ENCODE data around the gene PLA2G4E. TPM values are rescaled to one million over a fixed set of nuclear protein-coding genes. Genes with fewer than 3 reads are reported as not detected.

The PLA2G4E gene
- total RNA-seq, 1 experiment from 2014 or later = not detected

DNA sequence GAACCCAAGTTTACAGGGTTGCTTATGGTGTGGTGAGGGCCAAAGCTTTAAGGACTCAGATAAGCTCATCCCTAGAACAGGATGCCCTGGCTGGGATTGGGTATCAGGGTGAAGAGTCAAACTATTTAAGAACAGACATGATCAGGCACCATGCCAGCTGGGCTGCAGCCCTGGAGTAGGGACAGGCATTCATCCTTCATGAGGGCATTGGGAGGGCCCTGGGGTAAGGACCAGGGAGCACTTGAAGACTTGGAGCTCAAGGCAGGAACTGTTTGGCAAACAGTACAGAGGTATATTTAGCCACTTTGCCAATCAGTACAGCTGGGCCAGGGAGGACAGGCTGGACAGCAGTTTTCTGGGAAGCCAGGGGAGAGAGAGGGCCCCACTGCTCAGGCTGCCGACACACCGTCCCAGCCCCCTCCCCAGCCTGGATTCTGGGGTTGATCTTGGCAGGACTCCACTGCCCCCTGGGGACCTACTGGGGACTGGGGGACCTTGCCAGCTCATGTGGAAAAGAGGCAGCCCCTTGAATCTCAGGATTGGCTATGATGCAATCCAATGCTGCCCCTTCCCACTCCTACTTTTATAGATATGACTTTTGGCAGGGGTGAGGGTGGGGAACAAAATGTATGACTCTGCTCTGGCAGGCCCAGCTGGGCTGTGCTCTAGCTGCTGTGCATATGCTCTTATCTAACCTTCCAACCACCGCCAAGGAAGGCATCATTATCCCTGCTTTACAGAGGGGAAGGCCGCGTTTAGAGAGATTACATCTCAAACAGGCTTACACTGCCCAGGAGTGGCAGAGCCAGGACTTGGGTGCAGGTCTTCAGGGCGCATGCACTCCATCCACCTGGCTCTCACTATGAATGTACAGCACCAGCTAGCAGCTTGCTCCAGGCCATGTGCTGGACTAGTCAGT is 2.3 kb downstream of the PLA2G4E start:
- no peak for DNase-seq (ENCODE audit: low read depth)

DNA sequence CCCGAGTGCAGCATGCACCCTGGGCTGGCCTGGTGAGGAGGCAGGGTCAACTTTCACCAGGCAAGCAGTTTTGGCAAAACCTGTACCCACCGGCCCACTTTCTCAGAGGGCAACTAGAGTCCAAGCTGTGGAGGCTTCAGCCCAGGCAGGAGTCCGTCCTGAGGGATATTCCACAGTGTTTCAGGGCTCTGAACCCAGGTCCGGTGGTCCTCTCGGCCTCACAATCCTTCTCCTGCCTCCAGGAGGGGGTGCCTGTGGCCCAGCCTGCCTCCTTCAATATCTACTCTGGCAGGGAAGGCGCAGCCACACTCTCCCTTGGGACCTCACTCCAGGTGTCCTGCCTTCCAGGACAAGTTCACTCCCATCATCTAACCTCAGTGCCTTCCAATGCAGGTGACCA is 3.9 kb downstream of the PLA2G4E start:
- DNase-seq (ENCODE audit: low read depth) = no peak

DNA sequence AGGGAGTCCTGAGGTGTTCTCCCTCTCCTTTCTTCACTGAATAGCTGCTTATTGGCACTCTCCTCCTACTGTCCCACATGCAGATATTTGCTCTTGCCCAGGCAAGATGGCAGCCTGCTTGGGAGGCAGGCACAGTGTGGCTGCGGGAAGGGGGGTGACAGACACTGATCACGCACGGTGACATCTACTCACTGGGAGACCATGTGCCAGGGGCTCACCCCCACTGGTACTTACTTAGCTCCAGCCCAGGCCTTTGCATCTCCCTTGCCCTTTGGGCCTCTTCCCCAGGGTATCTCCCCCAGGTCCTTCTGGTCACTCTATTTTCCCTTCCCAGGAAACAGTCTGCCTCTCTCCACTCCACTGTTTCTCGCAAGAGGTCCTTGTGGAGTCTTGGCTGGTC is 6.4 kb downstream of the PLA2G4E start:
- DNase-seq (ENCODE audit: low read depth) = no peak

DNA sequence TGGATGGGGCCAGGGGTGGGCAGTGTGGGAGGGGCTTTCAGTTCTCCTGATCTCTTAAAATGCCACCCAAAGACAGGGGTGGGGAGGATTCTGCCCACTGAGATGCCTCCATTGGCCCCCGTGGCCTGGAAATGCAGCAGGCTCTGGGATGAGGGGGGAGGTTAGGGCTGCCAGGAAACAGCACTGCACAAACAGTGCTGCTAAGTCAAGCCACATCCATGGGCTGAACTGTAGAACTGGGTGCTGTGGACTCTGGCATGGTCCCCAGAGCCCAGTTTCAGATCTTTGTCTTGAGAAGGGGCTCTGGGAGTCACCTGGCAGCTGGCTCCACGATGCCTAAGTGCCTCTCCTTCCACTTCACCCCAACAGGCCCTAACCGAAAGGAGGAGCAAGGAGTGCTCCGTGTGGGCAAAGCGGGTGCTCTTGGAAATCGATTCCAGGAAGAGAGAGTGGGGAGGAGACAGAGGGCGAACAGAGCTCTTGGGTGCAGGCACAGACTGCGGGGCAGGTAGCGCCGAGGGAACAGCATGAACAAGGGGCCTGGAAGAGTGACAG is 7.8 kb downstream of the PLA2G4E start:
- no peak for DNase-seq (ENCODE audit: low read depth)

DNA sequence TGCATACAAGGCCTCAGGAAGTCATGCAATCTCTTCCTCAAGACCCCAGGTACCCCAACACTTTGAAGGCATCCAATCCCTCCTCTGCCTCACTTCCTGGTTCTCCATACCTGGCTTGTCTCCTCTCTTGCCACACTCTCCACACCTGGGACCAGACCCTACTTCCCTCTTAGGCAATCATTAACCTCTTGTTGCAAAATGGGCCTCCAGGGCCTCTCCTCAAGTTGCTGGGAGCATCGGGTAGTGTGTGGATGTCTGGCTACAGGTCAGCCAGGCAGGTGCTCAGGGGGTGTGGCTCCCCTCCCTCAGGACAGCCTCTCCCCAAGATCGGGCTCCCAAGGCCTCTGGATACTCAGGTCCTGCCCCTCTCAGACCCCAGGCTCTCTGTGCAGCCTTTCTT is 8.6 kb downstream of the PLA2G4E start:
- no peak for DNase-seq (ENCODE audit: low read depth)

DNA sequence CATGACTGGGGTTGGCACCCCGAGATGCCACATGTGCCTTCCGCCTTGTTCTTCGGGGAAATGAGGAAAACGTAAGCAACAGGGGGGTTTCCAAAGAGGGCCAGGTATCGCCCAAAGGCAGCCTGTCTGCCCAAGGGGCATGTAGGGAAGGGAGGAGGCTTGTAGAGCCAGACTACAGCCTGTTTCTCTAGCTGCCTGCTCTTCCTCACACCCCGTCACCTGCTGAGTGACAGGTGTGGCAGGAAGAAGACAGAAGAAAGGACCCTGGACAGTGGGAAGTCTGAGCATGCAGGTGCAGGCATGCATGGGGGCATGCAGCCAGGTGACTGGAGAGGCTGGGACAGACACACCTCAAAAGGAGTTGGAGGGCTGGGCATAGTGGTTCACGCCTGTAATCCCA is 9.8 kb downstream of the PLA2G4E start:
- no peak for DNase-seq (ENCODE audit: low read depth)

DNA sequence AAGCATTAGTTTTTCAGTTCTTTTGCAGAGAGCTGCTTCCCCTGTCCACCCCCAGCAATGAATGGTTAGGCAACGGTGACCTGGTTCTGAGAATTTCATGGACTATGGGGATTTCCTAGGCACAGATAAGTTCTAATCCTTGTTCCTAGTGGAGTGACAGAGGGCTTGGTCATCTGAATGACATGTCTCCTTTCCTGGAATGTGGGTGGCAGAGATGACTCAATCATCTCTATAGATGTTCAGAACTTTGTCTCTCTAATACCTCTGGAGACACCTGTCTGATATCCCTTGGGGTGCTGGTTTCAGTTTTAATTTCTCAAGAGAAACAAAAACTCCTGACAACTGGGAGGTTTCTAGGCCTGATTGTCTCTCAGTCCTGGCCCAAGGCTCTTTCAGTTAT is 10.4 kb downstream of the PLA2G4E start:
- DNase-seq (ENCODE audit: low read depth) = peak; percentile 6

DNA sequence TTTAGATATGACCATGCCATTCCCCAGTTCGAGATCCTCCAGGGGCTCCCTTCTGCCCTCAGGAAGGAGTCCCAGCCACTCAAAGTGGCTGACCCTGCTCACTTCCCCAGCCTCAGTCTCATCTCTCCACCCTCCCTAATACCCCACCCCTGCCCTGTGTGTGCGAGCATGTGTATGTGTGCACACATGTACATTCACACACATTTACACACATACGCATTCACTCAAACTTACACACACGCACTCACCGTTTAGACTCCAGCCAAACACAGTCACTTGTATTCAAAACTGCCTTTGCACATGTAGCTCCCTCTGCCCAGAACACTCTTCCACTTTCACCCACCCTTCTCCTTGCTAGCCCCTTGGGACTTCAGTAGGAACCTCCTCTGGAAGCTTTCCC is 11.4 kb downstream of the PLA2G4E start:
- DNase-seq (ENCODE audit: low read depth) = no peak

DNA sequence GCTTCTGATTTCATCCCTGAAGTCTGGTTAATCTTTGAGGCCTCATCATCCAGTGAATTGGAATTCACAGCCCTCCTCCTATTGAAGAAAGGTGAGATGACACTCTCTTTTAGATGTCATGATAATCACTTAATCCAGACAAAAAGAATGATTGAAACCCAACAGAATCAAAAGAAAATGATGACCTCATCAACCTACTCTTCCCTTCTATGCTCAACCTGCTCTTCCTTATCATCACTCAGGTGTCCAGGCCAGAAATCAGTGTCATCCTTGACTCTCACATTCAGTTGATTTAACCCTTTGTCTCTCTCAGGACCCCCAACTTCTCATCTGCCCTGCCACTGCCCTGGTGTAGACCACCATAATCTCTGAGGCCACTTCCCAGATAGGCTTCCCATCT is 11.8 kb downstream of the PLA2G4E start:
- DNase-seq (ENCODE audit: low read depth) = no peak

DNA sequence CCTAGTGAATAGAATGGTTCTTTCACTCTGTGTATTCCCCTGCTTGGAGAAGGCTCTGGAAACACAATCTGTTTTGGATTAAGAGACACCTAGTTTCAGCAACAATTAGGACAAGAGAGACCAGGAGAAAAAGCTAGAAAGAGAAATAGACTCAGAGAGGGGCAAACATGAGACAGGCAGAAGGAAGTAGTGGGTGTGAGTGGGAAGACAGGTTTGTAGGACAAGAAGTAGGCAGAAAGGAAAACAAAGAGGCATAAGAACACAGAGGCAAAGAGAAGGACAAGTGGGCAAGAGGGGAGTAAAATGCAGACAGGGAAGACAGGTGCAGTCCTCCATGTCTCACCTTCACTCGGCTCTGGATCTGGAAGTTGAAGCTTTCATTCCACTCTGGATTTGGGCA is 13.5 kb downstream of the PLA2G4E start:
- DNase-seq (ENCODE audit: low read depth) = no peak

DNA sequence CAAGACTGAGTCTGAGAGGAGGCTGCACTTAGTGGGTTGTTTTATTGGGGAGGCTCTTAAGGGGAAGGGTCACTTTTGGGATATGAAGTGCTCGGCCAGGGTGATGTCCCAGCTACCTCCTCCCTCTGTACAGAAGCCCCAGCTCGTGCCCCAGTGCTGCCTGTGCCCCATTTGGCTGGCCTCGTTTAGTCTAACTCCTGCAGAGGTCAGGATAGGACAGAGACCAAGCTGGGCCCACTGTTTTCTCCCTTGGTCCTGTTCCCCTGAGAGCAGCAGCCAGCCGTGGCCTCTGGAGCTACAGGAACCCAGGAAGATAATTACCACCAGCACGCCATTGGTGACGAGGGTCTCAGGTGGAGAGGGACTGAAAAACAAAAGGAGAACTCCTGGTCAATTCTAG is 18.5 kb downstream of the PLA2G4E start:
- DNase-seq (ENCODE audit: low read depth) = no peak

DNA sequence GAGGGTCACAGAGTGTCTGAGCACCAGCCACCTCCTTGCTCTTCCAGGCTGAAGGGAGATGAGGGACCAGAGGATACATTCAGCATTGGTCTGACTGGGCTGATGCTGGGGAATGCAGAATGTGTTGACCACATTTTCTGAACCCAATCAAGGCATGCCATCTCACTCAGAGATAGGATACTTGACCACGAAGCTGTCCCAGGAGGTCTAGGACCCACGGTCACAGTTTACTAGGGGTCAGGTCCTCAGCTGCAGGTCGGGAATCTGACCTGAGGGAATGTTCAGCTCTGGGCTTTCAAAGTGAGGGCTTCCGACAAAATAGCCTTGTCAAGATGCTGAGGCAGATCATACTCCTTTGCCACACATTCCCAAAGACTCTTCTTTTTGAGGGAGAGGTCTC is 19.6 kb downstream of the PLA2G4E start:
- DNase-seq (ENCODE audit: low read depth) = no peak

DNA sequence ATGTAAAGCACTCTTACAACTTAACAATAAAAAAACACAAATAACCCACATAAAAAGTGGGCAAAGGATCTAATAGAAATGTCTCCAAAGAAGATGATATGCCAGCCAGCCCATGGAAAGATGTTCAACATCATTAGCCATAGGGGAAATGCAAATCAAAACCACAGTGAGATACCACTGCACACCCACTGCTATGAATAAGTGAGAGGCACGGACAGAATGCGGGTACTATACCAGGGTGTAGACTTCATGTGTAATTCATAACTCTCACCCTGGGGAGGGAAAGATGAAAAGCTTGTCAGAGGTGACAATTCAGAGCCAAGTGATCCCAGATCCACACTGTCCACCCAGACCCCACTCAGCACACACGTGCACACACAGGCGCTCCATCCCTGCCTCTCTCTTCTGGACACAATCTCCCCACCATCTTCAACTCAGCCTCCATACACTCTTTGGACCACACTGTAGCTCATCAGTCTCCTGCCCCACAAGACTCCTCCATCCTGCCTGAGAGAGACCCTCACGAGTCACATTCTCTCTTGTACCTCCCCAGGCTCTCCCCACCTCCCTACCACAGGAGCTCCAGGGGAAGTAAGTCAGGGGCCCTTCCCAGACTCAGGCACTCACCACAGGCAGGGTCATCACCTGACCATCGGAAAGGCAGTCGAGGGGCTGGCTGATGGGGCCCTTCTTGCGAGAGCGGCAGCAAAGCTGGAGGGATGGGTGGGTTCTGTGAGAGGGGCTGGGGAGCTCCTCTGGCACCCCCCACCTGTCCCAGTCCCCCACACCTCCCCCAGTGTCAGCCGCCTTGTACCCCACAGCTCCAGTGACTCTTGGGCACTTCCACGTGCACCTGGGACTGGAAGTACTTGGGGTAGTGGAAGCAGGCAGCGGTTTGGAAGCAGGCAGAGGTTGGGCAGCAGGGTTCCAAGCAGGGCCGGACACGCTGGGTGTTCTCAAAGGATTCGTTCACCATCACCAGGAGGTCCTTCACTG is 21.3 kb downstream of the PLA2G4E start:
- DNase-seq (ENCODE audit: low read depth) = no peak

DNA sequence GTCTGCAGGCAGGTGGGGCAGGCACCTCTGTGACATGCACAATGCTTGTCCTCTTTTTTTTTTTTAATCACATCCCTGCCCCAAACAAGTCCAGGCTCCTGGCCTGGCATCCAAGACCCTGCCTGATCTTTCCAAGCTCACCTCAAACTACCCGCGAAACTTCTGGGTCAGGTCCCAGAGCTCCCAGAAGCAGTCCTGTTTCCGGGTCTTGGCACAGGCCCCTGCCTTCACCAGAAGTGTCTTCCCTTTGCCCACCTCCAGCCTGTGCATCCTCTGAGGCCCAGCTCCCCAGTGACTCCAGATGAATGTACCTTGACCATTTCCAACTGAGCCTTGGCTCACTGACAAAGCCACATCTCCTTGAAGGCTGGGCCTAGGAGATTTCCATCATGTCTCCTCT is 23.0 kb downstream of the PLA2G4E start:
- no peak for DNase-seq (ENCODE audit: low read depth)

DNA sequence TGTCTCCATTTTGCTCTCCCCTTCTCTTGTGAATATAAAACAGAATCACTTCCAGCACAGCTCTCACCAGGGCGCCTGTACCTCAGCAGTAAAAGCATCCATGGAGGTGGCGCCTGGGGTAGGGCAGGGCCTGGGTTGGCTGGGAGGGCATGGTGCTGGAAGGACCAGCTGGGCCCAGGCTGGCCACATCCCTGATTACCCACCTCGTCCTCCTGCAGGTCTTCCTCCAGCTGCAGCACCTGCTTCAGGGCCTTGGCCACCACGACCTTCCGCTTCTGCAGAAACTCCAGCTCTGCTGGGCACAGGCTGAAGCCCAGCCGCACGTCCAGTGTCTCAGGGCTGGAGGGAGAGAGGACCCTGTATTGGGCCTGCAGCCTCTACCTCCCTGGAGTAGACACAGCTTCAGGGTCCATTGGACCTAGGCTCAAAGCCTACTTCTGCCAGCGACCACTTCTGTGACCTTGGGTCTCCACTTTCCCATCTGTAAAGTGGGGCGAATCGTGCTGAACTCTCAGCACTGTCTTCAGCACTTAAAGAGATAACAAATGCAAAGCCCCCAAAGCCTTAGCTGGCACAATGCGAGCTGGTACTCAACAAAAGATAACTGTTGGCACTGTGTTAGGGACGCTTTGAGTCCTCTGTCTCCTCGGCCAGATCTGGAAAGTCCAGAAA is 23.8 kb downstream of the PLA2G4E start:
- no peak for DNase-seq (ENCODE audit: low read depth)

DNA sequence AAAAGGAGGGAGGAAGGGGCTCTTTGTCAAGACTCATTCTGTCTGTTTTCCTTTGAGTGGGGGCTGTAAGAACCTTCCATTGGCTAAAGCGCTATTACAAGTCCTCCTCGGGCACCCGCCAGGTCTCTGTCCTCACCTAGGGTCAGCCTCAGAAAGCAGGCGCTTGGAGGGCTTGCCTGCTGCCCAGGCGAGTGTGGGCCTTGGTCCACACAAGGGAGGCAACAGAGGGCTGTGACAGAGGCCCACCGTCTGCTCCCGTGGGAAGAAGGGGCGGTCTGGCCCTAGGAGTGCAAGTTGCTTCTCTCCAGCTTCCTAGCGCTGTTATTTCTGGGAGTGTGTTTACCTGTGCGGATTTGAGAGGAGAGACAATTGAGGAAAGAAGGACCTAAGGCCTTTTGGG is 24.5 kb downstream of the PLA2G4E start:
- no peak for DNase-seq (ENCODE audit: low read depth)

DNA sequence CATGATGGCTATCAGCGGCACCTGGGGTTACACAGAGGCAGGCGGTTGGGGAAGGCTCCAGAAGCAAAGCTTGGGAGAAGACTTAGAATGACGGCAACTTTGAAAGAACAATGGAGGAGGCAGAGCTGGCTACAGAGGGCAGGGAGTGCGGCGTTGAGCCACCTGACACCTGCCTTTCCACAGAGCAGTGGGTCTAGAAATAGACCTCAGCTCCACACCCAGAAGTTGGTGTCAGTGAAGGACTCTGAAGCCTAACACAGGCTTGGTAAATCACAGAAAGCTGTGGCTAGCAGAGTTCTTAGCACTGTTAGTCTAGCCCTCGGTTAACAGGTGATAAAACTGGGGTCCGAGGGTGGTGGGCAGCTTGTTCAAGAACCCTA is 25.4 kb downstream of the PLA2G4E start:
- no peak for DNase-seq (ENCODE audit: low read depth)

DNA sequence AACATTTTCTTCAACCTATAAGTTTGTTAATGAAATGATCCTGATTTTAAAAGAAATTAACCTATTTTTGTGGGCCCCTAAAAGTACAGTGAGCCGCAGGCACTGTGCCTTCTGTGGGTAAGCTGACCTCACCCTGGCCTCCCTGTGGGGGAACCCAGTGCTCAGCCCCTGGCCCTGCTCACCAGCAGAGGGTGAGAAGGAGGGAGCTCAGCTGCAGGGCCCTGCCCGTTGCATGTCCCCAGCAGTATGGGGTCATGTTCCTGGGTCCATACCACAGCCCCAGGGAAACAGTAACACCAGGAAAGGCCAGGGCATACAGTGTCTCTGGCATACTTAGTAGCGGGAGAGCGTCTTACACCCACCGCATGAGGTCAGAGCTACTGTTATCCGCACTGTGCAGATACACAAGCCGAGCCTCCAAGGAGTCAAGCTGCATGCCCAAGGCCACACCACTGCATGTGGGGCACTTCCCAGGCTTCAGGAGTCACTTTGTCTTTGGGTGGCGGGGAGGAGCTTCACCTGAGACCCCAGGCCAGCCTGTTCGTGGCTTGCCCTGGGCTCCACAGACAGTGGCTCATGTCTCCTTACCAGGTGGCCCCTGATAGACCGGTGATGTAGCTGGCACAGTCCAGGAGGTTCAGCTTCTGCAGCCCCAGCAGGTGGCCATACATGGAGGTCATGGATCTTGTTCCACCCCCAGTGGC is 25.9 kb downstream of the PLA2G4E start:
- no peak for DNase-seq (ENCODE audit: low read depth)

DNA sequence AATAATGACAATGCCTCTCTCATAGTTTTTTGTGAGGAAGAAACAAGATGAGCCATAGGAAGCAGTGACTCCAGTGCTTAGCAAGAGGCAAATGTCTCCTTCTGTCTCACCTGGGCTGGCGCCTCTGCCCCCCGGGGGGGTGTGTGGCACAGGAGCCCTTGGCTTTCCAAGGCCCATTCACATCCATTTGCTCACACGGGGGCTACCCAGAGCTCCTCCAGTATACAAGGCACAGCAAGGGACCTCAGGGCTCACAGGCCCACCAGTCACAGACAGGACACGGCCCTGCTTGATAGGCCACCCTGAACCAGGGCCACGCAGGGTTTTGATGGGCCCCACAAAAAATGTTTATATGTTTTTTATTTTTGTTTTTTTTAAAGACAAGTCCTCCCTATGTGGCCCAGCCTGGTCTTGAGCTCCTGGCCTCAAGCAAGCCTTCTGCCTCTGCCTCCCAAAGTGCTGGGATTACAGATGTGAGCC is 26.6 kb downstream of the PLA2G4E start:
- DNase-seq (ENCODE audit: low read depth) = no peak

DNA sequence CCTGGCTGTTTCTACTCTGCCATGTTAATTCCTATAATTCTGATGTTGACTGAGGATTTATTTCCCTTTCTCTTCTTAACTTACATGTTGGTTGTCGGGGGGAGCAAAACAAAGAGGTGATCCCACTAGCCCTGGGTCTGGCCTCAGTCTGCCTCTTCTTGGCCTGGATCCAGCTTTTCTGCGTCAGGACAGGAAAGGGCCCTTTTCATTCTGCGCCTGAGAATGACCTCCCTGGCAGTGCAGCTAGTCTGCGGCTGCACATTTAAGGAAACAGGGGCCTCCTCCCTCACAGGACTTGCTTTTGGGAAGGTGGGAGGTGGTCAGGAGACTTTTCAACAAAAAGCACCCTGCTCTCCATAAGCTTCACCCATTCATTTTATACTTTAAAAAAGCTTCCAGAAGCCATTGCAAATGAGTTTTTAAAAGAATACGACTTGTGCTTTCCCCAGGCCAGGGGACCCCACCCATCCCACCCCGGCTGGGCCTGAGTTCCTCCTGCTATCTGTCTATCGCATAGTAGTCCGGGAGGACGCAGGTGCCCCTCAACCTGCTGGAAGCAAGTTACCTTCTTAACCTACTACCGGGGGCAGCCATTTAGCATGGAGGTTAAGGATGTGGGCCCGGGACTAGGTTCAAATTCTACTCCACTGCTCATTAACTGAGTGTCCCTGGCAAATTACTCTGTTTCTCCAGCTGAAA is 27.2 kb downstream of the PLA2G4E start:
- no peak for DNase-seq (ENCODE audit: low read depth)
